HTERT RPE-1 (cell line): Measurements from ENCODE around the gene CRBN.

Experiments
- in situ Hi-C: fragments of 300-500 bp; cut with MboI; formaldehyde crosslinking; loops from 4 replicates; pipeline ENCODE4 v1.14.3; 2020; ENCODE audit warnings: low sequenced_read_pairs

Gene CRBN

DNA sequence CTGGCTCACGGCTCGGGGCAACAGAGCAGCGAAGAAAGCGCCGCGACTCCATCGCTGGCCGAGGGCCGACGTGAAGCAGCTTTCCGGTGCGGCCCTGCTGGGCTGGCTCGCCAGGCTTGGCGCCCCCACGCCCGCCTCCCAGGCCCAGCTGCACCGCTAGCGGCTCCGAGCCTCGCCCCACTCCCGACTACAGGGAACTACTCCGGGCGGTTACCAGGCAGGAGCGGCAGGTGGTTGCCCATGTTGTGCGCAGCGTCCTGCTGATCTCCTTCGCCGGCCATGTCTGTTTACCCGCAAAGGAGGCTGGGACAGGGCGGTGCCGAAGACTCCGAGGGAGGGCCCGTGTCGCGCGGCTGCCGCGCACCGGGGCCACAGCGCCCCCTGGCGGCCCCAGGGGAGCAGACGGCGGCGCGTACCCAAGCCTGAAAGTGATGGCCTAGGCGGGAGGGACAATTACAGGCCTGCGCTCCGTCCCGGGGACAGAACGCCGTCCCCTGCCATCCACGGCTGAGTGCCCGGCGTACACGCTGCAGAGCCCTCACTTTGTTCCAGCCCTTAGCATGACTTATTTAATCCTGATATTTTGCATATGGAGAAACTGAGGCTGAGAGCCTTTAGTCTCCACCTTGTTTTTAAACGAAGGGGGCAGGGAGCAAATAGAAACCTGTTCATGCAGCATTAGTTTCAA, at the start of gene CRBN:
Gene CRBN (minus strand): TSS at position 285 of the 688 bp plus-strand sequence. CDS start 4 bp downstream, at position 281.
- in situ Hi-C loops, result no loop called here

DNA sequence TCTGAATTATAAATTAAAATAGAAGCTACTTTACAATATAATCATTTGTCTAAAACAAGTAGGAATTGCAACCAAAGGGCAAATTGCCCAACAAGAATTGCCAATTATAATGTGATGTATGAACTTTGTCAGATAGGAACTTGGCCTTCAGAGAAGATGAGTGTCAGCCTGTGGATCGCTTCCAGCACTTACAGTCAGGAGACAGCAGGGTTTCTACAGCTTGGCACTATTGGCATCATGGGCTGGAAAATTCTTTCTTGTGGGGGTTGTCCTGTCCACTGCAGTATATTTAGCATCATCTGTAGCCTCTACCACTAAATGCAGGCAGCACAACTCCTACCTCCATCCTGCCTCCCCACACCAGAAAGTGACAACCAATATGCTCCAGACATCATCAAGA, 48.1 kb upstream of the CRBN start:
- in situ Hi-C loops, result no loop called here

DNA sequence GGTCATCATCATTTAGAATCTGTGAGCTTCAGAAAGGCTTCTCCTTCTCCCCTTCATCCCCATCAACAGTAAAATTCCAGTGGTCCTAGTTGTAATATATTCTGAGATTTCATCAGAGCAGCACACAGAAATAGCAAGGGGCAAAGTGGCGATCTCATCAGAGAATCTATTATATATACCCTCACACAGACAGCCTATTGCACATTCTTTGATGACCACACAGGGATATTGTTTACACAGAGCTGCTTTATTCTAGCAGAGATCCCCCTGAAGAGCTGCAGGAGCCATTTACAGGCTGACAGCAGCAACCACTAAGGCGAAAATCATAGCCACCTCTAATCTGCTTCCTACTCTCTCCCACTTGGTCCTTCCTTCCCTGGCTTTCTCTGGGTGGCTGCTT, 42.0 kb upstream of the CRBN start:
- in situ Hi-C loops, result no loop called here

DNA sequence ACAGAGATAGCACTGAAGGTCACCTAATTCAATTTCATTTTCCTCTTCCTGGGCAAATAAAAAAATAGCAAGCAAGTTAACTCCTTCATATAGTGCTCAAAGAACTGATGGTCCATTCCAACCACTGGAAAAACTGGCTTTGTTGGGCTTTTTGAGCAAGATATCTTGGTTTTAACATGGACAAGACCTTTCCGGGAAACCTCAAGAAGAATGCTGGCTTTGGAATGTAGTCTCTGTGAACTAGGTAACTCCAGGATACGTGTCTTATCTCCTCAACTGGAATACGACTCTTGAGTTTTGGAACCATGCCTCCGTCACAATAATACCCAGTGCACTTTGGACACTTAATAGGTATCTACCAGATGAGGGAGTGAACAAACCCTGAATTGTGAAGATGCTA, 36.9 kb upstream of the CRBN start:
- in situ Hi-C loops, result no loop called here

DNA sequence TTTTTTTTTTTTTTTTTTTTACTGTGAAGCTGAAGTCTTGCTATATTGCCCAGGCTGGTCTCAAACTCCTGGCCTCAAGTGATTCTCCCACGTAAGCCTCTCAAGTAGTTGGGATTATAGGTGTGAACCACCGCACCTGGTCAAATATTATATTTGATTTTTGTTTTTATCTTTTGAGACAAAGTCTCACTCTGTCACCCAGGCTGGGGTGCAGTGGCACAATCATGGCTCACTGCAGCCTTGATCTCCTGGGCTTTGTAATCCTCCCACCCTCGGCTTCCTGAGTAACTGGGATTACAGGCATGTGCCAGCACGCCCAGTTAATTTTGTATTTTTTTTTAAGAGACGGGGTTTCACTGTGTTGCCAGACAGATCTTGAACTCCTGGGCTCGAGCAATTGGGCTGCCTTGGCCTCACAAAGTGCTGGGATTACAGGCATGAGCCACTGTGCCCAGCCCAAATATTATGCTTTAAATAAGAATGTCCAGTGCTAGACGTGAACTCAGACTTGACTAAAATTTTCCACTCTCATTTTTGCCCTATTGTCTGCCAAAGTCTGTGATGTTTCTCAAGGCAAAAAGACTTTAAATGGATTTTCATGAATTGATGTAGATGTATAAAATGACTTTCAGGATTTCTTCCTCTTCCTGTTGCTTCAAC, 33.4 kb upstream of the CRBN start:
- in situ Hi-C loops, result no loop called here

- in situ Hi-C loops, result no loop called here
These were observed 30.2 kb upstream of the CRBN start for GRCh38 chr3:3209714-3210113.

- in situ Hi-C loops, result no loop called here
These were observed 29.6 kb upstream of the CRBN start for GRCh38 chr3:3209057-3209456.

DNA sequence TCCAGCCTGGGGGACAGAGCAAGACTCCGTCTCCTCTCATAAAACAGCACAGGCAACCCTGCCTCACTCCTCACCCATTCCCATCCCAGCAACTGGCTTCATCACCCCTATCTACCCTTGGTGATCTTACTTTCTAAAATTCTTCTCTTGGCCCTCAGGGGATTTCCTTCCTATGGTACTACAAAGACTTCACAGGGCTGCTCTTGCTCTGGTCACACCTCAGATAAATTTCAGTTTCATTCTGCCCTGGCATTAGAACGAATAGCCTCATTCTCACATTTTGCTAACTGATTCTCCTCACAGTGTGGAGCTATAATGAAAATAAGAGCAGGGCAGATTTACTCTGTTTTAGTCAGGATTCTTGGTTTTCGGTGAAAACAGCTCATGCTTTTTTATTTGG, 22.1 kb upstream of the CRBN start:
- in situ Hi-C loops, result no loop called here

DNA sequence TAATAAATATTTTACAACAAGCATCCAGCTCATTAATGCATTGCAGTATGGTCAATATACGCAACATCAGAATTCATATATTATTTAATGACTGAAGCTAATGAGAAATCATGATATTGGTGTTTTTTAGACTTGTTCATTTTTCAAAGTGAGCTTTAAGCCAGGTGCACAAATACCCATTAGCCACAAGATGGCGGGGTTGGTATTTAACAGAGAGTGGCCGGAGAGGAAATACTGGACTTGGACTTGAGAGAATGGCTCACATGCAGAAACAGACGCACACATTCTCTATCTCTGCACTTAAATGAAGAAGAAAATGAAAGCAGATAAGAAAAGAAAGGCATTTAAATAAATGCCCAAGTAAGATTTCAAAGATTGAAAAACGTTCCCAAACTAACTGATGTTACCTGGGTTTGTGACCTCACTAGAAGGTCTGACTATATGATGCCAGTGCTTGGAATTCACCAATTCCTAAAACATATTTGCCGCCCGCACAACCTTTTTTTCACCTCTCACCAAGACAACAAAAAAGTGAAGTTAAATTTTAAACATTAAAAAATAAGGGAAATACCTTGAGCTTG, 21.2 kb upstream of the CRBN start:
- in situ Hi-C loops, result no loop called here

DNA sequence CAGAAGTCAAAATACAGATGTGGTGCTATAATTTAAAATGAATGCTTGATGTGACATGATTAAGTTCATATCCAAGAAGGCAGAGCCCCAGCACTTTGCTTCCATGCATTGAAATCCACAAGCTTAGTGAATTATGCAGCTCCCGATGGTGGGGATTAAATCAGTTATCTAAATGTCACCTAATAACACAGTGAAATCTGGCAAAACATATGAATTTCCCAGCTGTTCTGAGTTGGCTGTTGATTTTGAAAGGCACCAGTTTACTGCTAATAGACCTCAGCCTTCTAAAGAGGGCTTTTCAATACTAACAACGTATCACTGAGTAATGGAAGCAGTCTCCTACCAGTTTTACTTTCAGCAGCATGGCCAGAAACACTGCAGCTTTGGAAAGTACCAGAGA, 19.8 kb upstream of the CRBN start:
- in situ Hi-C loops, result no loop called here

- in situ Hi-C loops, result no loop called here
These were observed 16.8 kb upstream of the CRBN start for GRCh38 chr3:3196148-3196861.

- in situ Hi-C loops, result no loop called here
These were observed 15.4 kb upstream of the CRBN start for GRCh38 chr3:3194861-3195260.

DNA sequence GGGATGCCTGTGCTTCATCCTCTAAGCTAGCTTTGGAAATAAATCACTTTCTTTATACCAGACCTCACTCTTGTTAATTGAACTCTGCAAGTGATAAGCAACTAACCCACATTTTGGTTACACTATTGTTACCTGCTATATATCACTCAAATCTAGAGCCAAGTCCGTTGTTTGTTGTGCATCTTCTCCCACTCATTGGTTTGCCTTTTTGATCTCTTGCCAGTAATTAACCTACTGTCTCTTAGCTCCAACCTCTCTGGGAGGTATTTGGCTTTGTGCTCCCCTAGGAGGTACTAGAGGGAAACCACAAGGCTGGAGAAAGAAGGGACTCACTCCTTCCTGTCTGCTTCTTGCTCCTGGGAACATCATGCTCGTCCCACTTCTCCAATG, 12.8 kb upstream of the CRBN start:
- in situ Hi-C loops, result no loop called here

GRCh38 chr3:3191675-3192285, 12.3 kb upstream of the CRBN start:
- in situ Hi-C loops, result no loop called here

DNA sequence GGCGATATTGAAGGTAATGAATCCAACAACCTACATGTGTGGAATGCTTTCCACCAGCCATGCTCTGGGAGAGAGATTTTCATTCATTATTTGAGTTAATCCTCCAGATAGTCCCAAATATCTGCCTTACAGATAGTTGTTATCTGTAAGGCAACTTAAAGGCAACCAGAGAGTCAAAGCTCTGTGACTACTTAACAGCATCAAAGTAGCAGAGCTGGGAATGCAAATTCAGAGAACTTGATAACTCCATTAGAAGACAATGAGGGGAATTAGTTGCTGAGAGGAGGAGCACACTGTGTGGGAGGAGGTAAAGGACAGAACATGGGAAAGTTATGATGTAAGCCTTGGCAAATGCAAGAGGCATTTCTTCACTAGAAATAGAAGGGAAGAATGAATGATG, 10.5 kb upstream of the CRBN start:
- in situ Hi-C loops, result no loop called here

- in situ Hi-C loops, result no loop called here
These were observed 9.7 kb upstream of the CRBN start for GRCh38 chr3:3189102-3189727.

DNA sequence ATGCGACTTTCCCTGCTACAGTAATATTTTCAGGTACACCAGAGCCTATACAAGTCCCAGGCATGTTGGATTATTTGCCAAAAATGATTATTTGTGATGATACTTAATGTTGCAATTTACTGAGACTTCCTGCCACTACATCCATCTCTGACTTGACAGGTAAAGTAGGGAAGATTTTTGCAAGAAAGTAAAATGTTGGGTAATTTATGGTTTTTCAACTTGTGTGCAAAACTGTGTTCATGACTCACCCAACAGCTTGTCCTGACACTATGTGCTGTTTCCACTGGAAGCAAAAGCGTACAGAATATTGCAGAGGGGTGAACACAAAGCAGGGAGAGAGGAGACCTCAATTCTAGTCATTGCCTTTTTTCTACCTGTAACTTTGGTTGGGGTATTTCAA, 5.4 kb upstream of the CRBN start:
- in situ Hi-C loops, result no loop called here

GRCh38 chr3:3180456-3180855, 965 bp upstream of the CRBN start:
- in situ Hi-C loops, result no loop called here

GRCh38 chr3:3178498-3179328, 778 bp downstream of the CRBN start:
- in situ Hi-C loops, result no loop called here

DNA sequence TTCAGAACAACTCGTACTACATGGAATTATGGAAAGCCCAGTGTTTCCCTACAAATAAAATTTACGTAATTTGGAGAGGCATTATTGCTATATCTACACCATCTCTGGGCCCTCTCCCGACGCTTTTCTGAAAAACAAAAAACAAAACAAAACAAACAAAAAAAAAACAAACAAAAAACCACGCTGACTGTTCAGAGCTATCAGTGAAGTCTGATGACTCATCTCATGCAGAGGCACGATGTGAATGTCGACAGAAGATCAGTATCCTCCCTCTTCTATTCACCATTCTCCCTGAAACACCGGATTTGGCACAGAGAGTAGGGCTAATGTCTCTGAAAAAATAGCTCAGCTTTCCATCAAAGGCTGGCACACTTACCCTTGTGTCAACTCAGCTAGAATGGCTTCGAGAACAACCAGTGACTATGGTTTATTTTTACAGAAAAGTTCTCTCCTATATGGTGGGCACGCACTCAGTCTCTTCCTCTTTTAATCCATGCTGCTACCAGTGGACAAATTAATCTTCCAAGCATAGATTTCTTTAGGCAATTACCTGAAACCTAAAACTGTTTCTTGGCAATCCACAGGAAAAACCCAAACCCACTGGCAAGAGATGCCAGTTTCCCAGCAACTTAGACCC, 1.5 kb downstream of the CRBN start:
- in situ Hi-C loops, result no loop called here
